ENCODE measurements around the gene SMC6. TPM values are rescaled to one million over a fixed set of nuclear protein-coding genes. Genes with fewer than 3 reads are reported as not detected.
A peak's percentile ranks its signal among the peaks of the same experiment; 100 is the strongest.

The SMC6 gene
- total and polyA plus RNA-seq, 2 experiments from 2014 or later = 53.4 to 59.8 TPM

GRCh38 chr2:17621781-17622180 is 131.8 kb downstream of the SMC6 start (continued):
- no peak for TF ChIP-seq ZNF462 (CRISPR knock-in tag; IDR thresholded peaks at IDR 0.05)

- H3K4me3 Mint-ChIP-seq = no peak overlapping the region
- H3K36me3 Mint-ChIP-seq (ENCODE audit: low read depth) = peaks cover 45% of the 10 kb centered on the region
- H3K27me3 Mint-ChIP-seq (ENCODE audit: insufficient read depth, low read depth, poor library complexity) = no peaks in the 10 kb centered on the region
- Histone ChIP-seq H3K4me1 (ENCODE audit: insufficient read depth) (peaks cover 28% of the 10 kb centered on the region), H3F3A (replicated peaks; ENCODE audit: low read depth) (no peaks in the 10 kb centered on the region), H3K27ac (ENCODE audit: low read depth) (no peak overlapping the region), H3K4me2 (peak overlapping the region; percentile 23), H2AFZ (no peak overlapping the region), H3K36me3 (ENCODE audit: insufficient read depth) (no peaks in the 10 kb centered on the region; the same call in 1 of the 2 replicates), H3K27me3 (ENCODE audit: insufficient read depth) (no peaks in the 10 kb centered on the region), H3K79me2 (replicated peaks; ENCODE audit: insufficient read depth) (peaks cover 7% of the 10 kb centered on the region; the same call in 1 of the 2 replicates), H3K4me3 (no peak overlapping the region), H4K20me1 (replicated peaks; ENCODE audit: insufficient read depth) (peaks cover 4% of the 10 kb centered on the region; the same call in 1 of the 2 replicates), H3K9me2 (ENCODE audit: insufficient read depth) (no peaks in the 10 kb centered on the region)
- H3K4me1 Mint-ChIP-seq = peaks cover 26% of the 10 kb centered on the region
- ATAC-seq (no peak), DNase-seq (ENCODE audit: low spot score) (no peak)
- H3K27ac Mint-ChIP-seq = no peak overlapping the region
- TF ChIP-seq EZH2 (IDR thresholded peaks at IDR 0.05; ENCODE audit: low read depth, unreplicated experiment) = no peak
- H3K9me3 Mint-ChIP-seq = peaks cover 5% of the 10 kb centered on the region; the same call in 1 of the 3 replicates
These were observed 132.8 kb downstream of the SMC6 start for GRCh38 chr2:17620841-17621240.

GRCh38 chr2:17620280-17620679 is 133.3 kb downstream of the SMC6 start:
- no peaks in the 10 kb centered on the region for H3K27me3 ChIP-seq (ENCODE audit: insufficient read depth)
- peaks cover 28% of the 10 kb centered on the region for H3K4me1 ChIP-seq (ENCODE audit: insufficient read depth)
- Mint-ChIP-seq H3K4me1 (peaks cover 30% of the 10 kb centered on the region), H3K4me3 (no peak overlapping the region), H3K36me3 (ENCODE audit: low read depth) (peaks cover 46% of the 10 kb centered on the region), H3K27ac (no peak overlapping the region), H3K9me3 (peaks cover 5% of the 10 kb centered on the region; the same call in 1 of the 3 replicates), H3K27me3 (ENCODE audit: insufficient read depth, low read depth, poor library complexity) (no peaks in the 10 kb centered on the region)
- no peak overlapping the region for H3K4me3 ChIP-seq
- H3K79me2 ChIP-seq (replicated peaks; ENCODE audit: insufficient read depth) = peaks cover 6% of the 10 kb centered on the region; the same call in 1 of the 2 replicates
- H3K27ac ChIP-seq (ENCODE audit: low read depth) = no peak overlapping the region
- H3F3A ChIP-seq (replicated peaks; ENCODE audit: low read depth) = no peaks in the 10 kb centered on the region
- H3K36me3 ChIP-seq (ENCODE audit: insufficient read depth) = no peaks in the 10 kb centered on the region; the same call in 1 of the 2 replicates
- ATAC-seq (peak; percentile 85), DNase-seq (ENCODE audit: low spot score) (peak; percentile 64)
- no peaks in the 10 kb centered on the region for H3K9me2 ChIP-seq (ENCODE audit: insufficient read depth)
- H4K20me1 ChIP-seq (replicated peaks; ENCODE audit: insufficient read depth) = peaks cover 4% of the 10 kb centered on the region; the same call in 1 of the 2 replicates
- no peak overlapping the region for H2AFZ ChIP-seq
- H3K4me2 ChIP-seq = peak overlapping the region; percentile 23
- no peak for TF ChIP-seq ZNF462 (CRISPR knock-in tag; IDR thresholded peaks at IDR 0.05)
- no peak for TF ChIP-seq ZNF114 (CRISPR knock-in tag; IDR thresholded peaks at IDR 0.05)
